ENCODE results near the gene HBS1L. TPM values are rescaled to one million over a fixed set of nuclear protein-coding genes. Genes with fewer than 3 reads are reported as not detected.

The HBS1L gene
- polyA plus RNA-seq, 1 donor = 44.2 TPM

DNA sequence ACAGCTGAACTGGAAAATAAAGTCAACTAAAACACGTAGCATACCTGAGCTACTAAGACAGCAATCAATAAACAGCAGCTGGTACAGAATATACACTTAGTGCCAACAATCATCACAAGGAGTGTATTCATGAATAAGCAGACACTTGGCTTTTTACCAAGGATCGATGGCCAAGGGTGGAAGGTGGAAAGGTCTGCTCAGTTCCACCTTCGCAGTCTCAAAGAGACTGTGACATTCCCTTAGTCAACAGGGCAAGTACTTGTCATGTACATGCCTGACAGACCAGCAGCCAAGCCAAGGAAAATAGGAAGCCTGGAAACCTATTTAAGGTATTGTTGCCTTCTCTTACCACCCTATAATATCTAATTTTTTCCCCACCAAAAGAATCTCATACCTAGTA lies 21.4 kb downstream of the HBS1L start:
- DNase-seq = no peak

DNA sequence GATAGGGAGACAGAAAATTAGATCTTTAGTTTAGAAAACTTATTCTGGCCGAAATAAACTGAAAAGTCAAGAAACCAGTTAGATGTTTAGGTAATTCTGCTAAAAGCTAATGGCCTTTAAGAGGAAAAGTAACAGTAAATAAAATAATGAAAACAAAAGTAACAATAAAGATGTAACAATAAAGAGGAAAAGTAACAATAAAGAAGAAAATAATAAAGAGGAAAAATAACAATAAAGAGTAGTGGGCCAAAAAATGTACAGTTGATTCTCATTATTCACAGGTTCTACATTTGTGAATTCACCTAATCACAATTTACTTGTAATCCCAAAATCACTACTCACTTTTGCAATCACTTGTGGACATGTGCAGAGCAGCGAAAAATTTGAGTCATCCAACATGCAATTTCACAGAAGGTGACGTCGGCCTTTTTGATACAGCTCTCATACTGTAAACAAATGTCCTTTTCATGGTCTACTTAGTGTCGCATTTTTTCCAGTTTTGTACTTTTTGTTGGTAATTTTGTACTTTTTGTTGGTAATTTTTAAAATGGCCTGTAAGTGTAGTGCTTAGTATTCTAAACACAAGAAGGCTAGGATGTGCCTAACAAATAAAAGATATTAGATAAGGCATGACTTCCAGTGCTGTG lies 24.0 kb downstream of the HBS1L start:
- DNase-seq = no peak

DNA sequence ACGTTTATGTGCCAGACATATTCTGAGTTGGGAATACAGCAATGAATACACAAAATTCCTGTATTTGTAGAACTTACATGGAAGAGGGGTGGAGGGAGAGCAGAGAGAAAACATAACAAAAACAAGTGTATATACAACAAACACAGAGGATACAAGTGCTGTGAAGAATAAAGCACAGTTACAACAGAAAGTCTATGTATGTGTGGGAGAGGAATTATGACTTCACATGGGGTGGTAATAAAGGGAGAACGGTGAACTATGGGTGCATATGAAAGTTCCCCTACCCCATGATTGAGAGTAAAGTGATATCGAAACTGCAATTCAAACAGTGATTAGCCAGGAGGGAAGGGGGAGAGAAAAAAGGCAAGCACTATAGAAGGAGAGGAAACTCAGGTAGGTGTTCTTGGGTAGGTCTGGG lies 24.6 kb downstream of the HBS1L start:
- DNase-seq = no peak

DNA sequence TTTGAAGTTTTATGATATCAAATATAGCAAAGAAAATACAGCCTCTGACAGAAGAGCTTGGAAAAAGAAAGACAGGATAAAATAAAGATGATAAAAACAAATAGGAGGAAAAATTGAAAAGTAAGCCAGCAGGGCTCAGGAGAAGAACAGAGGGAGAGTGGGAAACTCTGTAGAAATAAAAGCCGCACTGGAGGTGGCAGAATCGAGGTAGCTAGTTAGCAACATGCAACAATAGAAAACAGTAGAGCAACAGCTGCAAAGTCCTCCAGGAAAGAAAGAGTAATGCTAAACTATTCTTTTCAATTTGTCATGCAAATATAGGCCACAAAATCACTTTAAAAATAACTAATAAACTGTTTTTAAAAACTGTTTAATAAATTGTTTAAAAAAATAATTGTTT lies 28.8 kb downstream of the HBS1L start:
- DNase-seq = no peak

DNA sequence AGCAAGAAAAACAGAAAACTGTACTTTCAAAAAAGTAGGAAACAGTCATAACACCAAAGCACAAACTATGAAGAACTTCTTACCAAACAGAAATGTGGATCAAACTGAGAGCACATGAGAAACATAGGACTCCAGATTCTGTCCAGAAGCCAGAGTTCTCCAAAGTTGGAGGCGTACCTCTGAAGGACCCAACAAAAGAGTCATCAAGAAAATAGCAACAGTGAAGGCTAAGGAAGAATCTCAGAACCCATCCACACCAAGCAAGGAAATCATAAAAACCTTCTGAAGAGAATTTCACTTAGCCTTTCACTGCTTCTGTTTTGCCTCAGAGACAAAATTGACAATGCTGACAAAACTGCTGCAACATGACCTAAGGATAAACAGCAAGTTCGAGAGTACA lies 29.4 kb downstream of the HBS1L start:
- no peak for DNase-seq

DNA sequence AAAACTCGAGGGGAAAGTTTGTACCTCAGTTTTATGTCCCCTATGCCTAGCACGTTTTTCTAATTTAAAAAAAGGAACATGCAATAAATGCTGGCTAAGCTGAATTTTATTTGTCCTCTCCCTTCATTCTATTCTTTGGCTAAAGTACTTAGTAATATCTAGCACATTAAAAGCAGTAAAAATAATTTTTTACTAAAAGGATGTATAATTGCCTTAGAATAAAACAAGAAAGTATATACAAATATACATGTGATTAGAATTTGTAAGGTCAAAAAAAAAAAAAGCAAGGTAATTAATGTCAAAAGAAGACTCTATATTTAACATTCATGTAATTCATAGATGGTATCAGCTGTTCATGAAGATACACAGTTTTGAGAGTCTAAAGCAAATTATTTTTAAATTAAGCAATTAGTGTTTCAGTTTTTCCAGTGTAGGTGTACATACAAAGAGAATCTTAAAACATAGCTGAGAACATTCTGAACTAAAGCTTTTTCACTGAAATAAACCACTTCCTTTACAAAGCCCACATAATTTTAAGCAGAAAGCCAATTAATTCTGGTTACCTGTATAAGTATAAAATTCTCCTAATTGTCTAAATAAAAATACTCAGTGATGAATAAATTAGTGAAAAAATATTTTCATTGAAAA lies 32.4 kb downstream of the HBS1L start:
- DNase-seq = no peak

DNA sequence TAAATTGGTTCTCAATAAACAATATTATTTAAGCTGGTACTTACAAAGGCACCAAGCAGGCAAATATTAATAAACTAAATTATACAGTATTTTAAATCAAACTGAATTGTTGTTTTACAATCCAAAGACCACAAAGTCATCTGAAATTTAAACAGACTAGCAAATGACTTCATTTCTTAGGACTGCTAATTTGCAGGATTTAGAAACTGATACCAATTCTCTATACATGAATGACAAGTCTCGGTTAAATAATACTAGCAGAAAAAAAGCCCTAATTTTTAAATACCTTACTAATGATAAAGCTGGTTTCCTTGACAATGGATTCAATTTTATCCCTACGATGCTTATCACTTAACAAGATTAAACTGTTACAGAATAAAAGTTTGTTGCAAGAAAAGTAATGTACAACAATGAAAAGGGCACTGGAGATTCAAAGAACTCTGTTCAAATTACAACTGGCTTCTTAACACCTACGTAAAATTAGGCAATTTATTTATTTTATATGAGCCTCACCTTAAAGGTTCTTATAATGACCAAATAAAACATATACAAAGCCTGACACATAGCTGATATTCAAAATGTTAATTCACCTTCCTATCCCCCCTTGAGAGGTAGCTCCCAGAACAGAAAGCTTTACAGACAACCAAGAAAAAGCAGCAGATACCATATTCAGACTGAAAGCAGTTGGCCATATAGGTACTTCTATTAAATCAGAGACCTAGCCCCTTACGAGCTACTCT lies 33.1 kb downstream of the HBS1L start:
- DNase-seq = no peak

DNA sequence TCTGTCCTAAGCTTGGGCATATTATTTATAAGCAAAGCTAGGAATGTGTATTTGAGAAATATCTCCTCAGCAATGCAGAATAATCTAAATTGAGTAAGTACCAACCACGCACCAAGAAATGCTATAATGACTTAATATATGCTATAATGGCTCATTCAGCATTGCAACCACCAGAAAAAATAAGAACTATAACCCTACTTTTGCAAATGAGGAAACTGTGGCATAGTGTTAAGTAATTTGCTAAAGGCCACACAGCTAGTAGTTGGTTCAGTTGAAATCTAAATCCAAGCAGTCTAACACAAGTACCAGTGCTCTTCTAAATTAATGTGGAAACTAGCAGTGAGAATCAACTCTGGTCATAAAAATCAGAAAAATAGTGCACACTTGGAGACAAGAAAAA lies 35.7 kb downstream of the HBS1L start:
- DNase-seq = no peak

DNA sequence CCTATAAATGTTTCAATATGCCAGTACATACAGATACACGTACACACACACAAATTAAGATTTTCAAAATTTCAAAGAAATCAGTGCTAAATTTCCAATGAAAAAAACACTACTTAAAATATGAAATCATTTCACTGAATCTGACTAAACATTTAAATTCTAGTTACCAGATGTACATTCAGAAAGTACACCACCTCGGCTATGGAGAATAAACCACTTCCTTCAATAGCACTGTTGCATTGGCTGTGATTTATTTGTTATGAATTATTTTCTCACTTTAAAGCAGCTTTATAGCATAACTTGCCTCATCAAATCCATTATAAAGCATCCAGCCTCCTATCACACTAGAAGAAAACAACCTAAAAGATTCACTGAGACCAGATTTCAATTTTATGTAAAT lies 36.6 kb downstream of the HBS1L start:
- no peak for DNase-seq

DNA sequence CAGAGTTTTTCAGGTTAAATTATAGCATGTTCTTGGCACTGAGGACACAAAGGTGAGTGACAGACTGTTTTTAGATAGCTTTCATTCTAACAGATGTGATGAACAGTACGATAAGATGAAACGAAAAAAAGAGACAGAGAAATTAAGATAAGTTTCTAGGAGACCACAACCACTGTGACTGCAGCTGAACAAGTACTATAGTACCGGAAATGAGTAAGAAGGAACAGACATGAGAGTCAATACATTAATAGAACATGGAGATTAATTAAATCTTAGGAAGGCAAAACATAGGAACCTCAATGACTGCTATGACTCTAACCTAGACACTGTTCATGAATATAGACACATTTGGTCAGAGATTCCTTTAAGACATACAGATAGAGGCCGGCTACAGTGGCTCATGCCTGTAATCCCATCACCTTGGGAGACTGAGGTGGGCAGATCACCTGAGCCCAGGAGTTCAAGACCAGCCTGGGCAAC lies 40.2 kb downstream of the HBS1L start:
- no peak for DNase-seq

DNA sequence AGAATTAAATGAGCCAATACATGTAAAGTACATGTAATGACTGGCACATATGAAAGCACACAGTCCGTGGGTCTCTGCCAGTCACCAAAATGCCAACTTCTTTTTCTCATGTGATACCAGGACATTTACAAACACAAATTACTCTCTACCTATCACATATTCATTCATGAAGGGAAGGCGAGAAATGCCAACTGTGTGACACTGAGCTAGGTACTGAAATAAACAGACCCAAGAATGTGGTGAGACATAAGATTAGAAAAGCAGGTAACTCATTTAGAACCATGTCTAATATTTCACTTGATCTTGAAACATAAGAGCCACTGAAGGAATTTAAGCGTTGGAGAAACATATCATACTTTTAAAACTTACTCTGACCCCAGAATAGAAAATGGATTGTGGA lies 41.4 kb downstream of the HBS1L start:
- no peak for DNase-seq

DNA sequence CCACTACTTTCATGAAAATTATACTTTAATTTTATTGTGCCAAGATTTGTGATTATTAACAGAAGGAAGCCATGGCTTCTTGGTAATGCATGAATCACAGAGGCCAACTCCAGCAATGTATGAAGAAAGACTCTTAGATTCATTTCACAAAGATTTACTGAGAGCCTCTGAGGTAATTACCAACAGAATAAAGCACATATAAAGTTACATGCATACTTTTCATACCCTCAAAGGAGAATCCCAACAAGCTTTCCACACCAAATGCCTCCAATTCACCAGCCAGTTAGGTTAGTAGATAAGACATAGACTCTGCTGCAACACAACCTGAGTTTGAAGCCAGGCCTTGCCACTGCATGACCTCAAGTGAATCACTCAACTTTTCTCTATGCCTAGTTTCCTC lies 41.9 kb downstream of the HBS1L start:
- no peak for DNase-seq

DNA sequence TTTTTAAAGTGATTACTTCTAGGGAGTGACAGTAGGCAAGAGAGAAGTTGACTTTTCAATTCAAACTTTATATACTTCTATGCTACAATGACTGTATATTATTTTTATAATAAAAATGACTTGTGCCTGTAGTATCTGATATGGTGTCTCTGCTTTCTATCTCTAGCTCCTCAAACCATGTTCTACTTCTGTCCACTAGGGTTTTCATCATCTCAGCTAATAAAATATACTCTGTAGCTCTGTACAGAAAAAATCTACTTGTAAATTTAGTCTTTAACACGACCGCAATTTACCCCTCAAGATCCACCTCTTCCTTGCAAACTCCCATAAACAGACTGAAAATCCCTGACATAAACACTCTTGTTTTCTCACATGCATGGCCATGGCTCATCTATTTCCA lies 42.3 kb downstream of the HBS1L start:
- DNase-seq = no peak

DNA sequence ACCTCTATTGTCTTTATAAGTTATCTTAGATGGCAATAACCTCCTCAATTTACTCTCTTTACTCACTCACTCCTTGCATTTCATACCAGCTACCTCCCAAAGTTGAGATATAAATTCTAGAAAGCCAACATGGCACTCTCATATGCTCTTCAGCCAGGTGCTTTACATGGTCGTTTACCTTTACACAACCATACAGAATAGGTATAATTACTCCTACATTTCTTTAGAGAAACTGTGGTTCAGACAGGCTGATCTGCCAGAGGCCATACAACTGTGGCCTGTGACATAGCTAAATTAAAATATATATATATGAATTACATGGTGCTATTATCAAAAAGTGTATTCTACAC lies 45.7 kb downstream of the HBS1L start:
- DNase-seq = no peak

DNA sequence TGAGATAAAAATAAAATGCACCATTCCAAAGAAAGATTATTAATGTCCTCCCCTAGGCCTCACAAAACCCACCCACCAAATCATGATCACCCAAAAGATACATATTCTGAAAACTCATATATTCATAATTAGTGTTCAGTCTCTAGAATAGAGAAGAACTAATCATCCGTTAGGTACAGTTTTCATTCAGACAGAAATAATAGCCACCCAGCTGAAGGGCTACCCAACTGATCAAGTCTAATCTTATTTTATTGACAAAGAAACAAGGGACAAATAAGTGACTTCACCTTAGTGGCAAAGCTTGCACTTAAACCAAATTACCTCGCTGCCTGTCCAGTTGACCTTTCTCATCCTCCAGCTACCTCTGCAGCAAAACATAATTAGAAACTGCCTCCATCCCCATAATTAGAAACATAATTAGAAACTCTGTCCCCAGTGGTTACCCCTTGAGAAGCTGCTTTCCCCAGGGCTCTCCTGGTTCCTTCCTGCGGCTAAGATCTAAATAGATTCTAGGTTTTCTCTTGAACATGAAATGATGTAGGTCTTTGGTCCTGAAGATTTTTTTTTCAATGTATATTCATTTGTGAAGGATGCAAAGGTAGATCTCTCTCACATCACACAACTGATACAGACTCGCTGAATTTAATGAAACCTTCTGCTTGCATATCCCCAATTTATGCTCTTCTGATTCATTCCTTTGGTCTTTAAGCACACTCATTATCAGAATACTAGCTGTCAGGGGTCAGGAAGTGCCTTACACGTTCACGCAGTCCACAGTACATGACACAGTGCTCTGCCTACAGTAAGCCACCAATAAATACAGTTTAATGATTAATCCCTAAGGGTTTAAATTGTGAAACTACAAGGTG lies 46.3 kb downstream of the HBS1L start:
- DNase-seq = no peak

DNA sequence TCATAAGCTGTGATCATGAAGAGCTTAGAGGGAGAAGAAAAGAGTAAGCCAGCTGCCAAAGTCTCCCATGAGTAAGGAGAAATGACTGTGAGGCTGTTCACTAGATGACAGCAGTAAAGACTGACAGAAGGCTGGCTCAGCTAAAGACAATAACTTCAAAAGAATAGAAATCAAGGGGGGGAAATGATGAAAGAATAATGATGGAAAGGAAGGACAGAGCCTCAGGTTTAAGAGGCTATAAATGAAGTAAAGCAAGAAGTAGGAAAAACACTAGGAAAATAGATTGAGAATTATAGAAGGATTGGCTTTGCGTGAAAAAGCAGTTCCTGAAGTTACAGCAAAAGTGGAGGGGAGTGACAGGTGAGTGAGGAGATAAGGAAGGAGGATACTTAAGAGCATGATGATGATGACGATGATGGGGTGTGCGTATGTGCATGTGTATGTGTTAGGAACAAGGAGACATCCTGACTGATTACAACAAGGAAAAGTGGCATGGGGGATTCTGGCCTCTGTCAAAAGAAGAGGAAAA lies 48.2 kb downstream of the HBS1L start:
- no peak for DNase-seq

DNA sequence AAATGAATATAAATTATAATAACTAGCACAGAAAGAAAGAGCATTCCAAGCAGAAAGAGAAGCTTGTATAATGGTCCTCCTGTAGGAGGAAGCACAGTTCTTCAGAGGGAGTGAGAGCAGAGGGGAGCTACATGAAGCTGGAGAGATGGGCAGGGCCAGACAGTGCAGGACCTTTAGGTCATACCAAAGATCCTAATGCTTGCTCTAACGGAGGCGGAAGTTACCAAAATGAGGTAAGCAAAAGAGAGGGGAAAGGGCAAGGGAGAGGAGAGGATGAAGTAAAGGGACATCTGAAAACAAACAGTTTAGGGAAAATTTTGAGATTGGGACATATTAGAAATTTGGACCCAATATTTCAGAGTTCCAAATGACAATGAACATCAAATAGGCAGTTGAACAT lies 50.2 kb downstream of the HBS1L start:
- no peak for DNase-seq

DNA sequence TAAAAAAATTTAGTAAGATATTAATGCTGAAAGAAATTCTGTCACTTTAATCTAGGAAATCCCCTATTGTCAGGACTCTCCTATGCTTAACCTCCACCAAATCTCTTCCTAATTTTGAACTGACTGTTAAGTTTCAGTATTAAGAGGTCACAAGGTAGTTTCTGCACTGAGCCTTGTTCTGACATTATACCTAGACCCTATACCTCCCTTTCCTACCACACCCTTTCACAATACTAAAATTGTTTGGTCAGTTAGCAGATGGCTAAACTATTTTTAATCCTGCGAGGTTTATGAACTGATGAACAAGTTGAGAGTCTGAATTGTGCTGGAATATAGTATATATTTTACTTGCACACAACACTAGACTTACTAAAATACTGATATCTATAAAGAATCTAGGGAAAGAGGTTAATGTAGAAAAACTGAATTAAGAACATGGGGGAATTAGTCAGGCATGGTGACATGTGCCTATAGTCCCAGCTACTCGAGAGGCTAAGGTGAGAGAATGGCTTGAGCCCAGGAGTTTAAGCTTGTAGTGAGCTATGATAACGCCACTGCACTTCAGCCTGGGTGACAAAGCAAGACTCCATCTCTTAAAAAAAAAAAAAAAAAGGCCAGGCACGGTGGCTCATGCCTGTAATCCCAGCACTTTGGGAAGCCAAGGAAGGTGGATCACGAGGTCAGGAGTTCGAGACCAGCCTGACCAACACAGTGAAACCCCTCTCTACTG lies 51.5 kb downstream of the HBS1L start:
- no peak for DNase-seq

DNA sequence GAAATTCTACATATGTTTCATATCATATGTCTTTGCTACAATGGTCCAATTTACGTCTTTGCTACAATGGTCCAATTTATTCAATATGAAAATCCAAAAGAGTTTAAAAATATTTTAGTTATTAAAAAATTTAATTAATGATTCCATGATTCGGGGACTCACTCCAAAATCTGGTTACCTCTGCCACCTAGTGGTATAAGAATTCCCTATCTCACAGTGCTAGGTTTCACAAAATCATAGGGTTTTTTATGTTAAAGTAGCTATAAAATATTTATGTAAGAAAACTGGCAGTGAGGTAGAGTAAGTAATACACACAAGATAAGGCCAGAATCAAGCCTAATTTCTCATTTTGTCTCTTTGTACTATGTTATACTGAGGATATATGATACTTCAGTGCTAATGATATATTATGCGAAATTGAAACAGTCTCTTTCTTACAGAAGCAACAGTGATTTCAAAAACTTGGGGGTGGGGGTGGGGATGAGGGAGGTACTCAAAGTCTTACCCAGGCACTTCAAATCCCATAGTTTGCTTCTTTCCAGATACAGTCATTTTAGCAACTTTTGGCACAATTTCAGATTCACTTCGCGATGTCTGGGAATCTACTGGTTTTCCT lies 52.3 kb downstream of the HBS1L start:
- DNase-seq = no peak

DNA sequence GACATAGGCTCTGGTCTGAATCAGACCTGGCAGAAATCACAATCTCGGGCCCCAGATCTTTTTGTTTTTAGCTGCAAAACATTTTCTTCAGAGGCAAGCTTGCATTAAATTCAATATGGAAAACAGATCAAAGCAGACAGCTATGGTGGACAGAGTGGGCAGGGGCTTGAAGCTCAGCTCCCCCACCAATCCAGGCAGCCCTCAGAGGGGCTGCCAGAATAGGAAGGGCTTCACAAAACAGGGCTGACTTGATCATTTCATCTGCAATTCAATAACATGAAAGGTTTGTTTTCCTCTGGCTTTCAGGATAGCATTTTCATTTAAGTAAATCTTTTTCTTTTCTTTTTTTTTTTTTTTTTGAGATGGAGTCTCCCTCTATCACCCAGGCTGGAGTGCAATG lies 55.5 kb downstream of the HBS1L start:
- DNase-seq = no peak

DNA sequence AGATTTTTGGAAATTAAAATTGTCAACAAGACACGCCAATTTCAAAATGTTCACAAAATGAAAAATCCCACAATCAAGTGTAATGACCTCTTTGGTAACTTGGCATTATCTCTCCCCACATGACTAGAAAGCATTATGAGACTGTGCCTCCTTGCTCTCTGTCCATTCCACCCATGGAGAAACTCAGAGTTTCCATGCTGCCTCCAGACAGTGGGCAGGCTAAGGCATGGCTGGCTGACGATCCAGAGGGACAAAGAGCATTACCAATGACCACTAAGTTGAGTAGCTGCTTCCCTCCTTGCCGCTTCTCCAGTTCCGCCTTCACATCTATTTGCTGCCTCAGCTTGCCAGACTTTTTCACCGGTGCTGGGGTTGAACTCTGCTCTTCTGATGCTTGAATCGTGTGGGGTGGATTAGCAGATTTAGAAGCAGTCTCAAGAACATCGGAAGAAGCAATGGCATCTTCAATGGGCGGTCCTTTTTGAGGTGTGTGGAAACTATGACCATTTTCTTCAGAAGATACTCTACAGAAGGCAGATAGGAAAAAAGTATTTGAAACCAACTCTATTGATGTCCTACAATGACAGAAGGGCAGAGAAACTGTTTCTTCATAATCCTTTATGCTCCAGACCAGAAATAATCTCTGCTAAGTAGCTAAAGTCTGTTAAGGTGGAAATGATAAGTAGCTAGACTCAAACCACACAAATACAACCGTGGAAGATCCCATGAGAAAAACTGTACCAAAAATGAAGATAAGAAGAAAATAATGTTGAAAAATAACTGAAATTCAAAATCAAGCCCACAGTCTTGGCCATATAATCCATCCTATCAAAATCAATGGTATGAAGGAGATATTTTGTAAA lies 57.3 kb downstream of the HBS1L start:
- DNase-seq = no peak

Data from hindlimb muscle (tissue), 1 donor.